ENCODE data around the gene XPR1.

XPR1 gene

GRCh38 chr1:180633057-180634056, 1.5 kb downstream of the XPR1 start:
- no peak for TF ChIP-seq TAF1 (IDR thresholded peaks at IDR 0.05; ENCODE audit: low read depth)
- no peak for TF ChIP-seq ZBTB7A (IDR thresholded peaks at IDR 0.05; ENCODE audit: low read depth)
- no peak for TF ChIP-seq EP300 (IDR thresholded peaks at IDR 0.05; ENCODE audit: borderline replicate concordance)
- no peak for TF ChIP-seq YY1 (IDR thresholded peaks at IDR 0.05; ENCODE audit: low read depth)
- TF ChIP-seq, protein P1, sequence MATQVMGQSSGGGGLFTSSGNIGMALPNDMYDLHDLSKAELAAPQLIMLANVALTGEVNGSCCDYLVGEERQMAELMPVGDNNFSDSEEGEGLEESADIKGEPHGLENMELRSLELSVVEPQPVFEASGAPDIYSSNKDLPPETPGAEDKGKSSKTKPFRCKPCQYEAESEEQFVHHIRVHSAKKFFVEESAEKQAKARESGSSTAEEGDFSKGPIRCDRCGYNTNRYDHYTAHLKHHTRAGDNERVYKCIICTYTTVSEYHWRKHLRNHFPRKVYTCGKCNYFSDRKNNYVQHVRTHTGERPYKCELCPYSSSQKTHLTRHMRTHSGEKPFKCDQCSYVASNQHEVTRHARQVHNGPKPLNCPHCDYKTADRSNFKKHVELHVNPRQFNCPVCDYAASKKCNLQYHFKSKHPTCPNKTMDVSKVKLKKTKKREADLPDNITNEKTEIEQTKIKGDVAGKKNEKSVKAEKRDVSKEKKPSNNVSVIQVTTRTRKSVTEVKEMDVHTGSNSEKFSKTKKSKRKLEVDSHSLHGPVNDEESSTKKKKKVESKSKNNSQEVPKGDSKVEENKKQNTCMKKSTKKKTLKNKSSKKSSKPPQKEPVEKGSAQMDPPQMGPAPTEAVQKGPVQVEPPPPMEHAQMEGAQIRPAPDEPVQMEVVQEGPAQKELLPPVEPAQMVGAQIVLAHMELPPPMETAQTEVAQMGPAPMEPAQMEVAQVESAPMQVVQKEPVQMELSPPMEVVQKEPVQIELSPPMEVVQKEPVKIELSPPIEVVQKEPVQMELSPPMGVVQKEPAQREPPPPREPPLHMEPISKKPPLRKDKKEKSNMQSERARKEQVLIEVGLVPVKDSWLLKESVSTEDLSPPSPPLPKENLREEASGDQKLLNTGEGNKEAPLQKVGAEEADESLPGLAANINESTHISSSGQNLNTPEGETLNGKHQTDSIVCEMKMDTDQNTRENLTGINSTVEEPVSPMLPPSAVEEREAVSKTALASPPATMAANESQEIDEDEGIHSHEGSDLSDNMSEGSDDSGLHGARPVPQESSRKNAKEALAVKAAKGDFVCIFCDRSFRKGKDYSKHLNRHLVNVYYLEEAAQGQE (IDR thresholded peaks at IDR 0.05; ENCODE audit: low read depth): peak; percentile 52; the same call in 1 of the 2 replicates
- TF ChIP-seq USF1 (IDR thresholded peaks at IDR 0.05): no peak
- no peak for TF ChIP-seq TCF12 (IDR thresholded peaks at IDR 0.05; ENCODE audit: low read depth)
- no peak; the same call in 1 of the 2 replicates for TF ChIP-seq NFIC (IDR thresholded peaks at IDR 0.05)

DNA sequence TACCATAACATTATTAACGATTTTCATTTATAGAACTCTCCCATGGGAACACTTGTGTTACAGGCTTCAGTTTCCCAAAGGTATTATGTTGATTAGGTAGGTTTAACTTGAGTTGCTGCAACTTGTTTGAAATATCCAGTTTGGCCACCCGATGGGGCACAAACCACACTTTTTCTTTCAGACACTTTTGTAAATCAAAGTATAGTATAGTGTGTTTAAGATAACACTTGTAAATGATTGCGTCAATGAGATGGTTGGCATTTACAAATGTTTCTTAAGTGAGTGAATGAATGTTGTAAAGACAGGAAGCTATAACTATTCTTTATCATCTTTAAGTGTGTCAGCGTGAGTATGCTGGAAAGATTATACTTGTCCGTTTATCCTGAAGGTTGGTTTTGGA, 4.3 kb downstream of the XPR1 start:
- TF ChIP-seq NFIC (IDR thresholded peaks at IDR 0.05): no peak
- TF ChIP-seq RAD21 (IDR thresholded peaks at IDR 0.05; ENCODE audit: low read depth): peak; percentile 23; the same call in 1 of the 2 replicates

DNA sequence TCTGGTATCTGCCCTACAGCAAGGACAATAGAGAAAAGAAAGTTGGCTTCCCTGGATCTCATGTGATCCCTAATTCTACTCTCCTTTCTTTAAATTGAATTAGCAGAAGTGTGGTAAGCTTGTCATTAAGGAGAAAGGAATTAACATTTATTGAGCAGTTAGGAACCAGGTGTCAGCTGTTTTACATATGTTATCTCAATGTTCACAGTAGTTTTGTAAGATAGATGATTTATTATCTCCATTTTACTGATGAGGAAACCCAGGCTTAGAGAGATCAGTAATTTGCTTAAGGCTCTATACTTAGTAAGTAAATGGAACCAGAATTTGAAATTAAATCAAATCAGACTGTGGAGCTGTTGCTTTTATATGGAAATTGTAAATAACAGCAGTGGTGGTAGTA, 8.0 kb downstream of the XPR1 start:
- TF ChIP-seq, protein P1 (IDR thresholded peaks at IDR 0.05; ENCODE audit: low read depth): no peak
- TF ChIP-seq CREB1 (IDR thresholded peaks at IDR 0.05; ENCODE audit: low read depth) (no peak), EGR1 (IDR thresholded peaks at IDR 0.05) (no peak), YY1 (IDR thresholded peaks at IDR 0.05; ENCODE audit: low read depth) (no peak), NFIC (IDR thresholded peaks at IDR 0.05) (no peak), ZBTB7A (IDR thresholded peaks at IDR 0.05; ENCODE audit: low read depth) (no peak), CEBPB (IDR thresholded peaks at IDR 0.05) (no peak), TEAD4 (IDR thresholded peaks at IDR 0.05) (no peak), EP300 (IDR thresholded peaks at IDR 0.05; ENCODE audit: borderline replicate concordance) (no peak)
- TF ChIP-seq, protein P2, sequence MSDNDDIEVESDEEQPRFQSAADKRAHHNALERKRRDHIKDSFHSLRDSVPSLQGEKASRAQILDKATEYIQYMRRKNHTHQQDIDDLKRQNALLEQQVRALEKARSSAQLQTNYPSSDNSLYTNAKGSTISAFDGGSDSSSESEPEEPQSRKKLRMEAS (IDR thresholded peaks at IDR 0.05): no peak

DNA sequence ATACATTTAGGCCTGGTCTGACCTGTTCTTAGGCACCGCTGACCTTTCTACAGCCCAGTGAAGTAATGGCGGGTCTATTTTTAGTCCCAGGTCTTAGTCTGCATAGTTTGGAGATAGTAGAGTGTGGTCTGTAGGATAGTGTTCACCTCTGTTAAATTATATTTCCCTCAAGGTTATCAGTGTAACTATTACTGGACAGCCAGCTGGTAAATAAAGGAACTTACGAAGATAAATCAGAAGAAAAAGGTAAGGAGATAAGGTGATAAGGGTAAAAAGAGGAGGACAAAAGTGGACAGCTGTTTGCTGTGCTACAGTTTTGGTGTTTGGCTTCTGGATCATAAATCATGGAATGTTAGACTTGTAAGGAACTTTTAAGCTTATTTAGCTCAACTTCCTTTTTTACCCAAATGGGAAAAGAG, 8.7 kb downstream of the XPR1 start:
- TF ChIP-seq CREB1 (IDR thresholded peaks at IDR 0.05; ENCODE audit: low read depth) (no peak), USF1 (IDR thresholded peaks at IDR 0.05) (no peak), ZBTB7A (IDR thresholded peaks at IDR 0.05; ENCODE audit: low read depth) (no peak)

GRCh38 chr1:180641662-180642061, 9.8 kb downstream of the XPR1 start:
- TF ChIP-seq TEAD4 (IDR thresholded peaks at IDR 0.05) (no peak), FOXM1 (IDR thresholded peaks at IDR 0.05; ENCODE audit: borderline replicate concordance, low read depth) (no peak), YY1 (IDR thresholded peaks at IDR 0.05; ENCODE audit: low read depth) (no peak), EP300 (IDR thresholded peaks at IDR 0.05; ENCODE audit: borderline replicate concordance) (no peak)
- TF ChIP-seq, protein P2 (IDR thresholded peaks at IDR 0.05): no peak

DNA sequence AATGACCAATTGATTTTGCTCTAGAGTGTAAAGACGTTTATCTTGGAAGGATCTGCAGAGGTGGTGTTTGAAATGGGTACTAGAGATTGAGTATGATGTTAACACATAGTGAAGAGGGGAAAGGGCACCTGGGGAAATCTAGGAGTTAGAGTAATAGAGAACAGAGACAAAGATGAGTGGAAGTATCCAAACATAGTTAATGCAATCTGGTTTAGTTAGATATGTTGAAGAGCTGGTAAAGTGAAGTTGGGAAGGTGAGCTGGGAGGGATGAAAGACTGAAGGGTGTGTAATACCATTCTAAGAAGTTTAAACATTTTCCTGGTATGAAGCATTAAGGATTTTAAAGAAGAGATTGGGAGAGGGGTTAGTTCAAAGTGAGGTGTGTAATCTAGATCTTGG, 11.0 kb downstream of the XPR1 start:
- TF ChIP-seq RAD21 (IDR thresholded peaks at IDR 0.05; ENCODE audit: low read depth) (no peak), ZBTB7A (IDR thresholded peaks at IDR 0.05; ENCODE audit: low read depth) (no peak), TAF1 (IDR thresholded peaks at IDR 0.05; ENCODE audit: low read depth) (no peak), TCF12 (IDR thresholded peaks at IDR 0.05; ENCODE audit: low read depth) (no peak), EP300 (IDR thresholded peaks at IDR 0.05; ENCODE audit: borderline replicate concordance) (no peak), FOXM1 (IDR thresholded peaks at IDR 0.05; ENCODE audit: borderline replicate concordance, low read depth) (no peak), TEAD4 (IDR thresholded peaks at IDR 0.05) (no peak), NFIC (IDR thresholded peaks at IDR 0.05) (no peak), CEBPB (IDR thresholded peaks at IDR 0.05) (no peak), EGR1 (IDR thresholded peaks at IDR 0.05) (no peak), YY1 (IDR thresholded peaks at IDR 0.05; ENCODE audit: low read depth) (no peak)
- TF ChIP-seq, protein P2 (IDR thresholded peaks at IDR 0.05): no peak

Measured in Ishikawa (cell line).